GM18870 (cell line): ENCODE data around the gene BANP.
"Not testable (repeated sequence)": the region's sequence is repeated elsewhere in the genome, so short reads cannot be mapped to it uniquely, and the experiment has no call there.

Experiments used
- ATAC-seq: cut with Tn5 transposase; IDR thresholded peaks from one replicate; pipeline ENCODE4 v1.9.1; 2021; ENCODE audit warnings: moderate library complexity; ENCODE audit not compliant: unreplicated experiment

BANP gene

GRCh38 chr16:87926246-87927194 is 24.7 kb upstream of the BANP start:
- no peak for ATAC-seq

GRCh38 chr16:87927195-87927562 is 24.1 kb upstream of the BANP start:
- ATAC-seq: no peak

DNA sequence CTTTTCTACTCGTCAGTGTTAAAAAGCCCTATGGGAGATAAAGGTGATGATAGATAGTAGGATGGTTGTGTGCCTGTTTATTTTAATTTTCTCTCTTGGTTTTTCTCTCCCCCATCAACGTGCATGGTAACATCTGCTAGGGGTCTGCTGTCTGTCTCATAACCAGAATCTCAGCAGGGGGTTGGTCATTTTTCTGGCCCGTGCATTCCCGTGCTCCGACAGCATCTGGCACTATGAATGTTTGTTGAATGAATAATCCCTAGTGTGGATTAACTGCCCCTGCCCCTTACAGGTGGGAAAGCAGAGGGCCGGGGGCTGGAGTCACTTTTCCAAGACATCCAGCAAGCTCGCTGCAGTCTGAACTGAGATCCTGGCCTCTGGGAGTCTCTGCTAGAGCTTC is 21.2 kb upstream of the BANP start:
- no peak for ATAC-seq

- no peak for ATAC-seq
These were observed 20.8 kb upstream of the BANP start for GRCh38 chr16:87930456-87930855.

DNA sequence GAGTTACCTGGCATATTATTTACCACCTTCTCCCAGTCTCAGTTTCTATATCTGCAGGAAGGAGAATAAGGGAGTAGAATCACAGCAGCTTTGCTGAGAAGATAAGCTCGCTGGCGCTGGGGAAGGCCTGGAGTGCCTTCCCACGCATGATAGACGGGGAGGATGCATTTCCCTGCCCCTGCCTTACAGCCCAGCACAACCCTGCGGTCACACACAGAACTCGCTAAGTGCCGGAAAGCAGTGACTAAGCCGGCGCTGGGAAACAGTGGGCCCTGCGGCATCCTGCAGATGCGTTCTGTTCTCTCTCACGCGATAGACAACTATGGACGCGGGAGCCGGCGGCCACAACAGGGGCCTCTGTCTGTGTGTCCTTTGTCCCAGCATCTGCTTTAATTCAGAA is 19.7 kb upstream of the BANP start:
- no peak for ATAC-seq

DNA sequence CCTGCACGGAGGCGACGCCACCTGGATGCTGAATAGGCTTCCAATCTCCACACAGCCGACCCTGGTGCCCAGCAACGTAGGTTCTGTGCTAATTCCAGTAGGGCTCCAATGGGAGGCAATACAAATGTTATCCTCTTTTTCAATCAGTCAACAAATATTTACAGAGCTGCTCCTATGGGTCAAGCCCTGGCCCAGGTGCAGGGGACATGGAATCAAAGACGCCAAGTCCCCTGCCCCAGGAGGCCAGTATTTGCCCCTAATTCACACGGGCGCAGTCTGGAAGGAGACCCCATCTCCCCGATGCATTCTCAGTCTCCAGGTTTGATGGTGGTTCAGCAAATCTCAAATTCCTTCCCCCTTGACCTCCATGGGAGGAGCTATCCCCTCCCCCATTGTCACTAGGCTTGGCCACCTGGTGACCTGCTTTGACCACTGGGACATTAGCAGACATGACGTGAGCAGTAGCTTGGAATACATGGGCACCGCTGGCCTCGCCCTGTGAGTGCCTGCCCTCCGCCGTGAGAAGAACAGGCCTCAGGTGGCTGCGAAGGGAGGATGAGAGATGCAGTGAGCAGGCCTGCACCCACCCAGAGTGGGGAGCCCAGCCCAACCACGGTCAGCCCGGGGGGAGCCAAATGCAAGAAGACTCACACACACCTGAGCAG is 18.6 kb upstream of the BANP start:
- ATAC-seq: not testable (repeated sequence)

DNA sequence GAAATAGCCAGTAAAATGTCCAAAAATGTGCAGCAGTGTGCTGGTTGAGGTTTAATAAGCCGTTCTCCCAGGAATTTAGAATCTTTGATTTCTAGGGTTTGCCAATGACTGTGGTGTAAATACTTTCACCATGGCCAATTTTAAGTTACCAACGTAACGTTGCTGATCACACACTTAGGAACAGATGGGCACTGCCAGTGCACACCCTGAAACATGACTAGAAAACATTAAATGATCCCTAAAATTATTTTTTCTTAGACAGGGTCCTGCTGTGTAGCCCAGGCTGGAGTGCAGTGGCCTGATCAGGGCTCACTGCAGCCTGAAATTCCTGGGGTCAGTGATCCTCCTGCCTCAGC is 18.1 kb upstream of the BANP start:
- no peak for ATAC-seq

DNA sequence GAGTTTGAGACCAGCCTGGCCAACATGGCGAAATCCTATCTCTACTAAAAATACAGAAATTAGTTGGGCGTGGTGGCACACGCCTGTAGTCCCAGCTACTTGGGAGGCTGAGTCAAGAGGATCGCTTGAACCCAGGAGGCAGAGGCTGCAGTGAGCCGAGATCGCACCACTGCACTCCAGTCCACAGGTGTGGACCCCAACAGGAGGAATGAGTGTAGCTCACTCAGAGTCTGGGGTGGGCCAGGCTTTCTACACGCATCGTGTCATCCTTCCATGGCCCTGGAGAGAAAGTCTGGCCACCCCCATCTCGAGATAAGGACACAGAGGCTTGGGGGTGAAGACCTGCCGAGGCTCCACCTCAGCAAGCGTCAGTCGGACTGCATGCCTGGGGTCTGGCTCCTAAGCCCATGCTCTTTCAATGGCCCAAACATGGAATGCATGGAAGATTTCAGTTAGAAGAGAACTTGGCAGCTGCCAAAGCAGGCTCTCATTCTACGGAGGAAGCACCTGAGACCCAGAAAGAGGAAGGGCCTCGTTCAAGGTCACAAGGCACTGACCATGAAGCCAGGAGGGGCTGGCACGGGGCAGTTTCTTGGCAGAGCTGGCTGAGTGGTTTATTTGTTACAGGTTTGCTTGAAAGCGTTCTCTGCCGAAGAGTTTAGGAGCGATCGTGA is 16.3 kb upstream of the BANP start:
- not testable (repeated sequence) for ATAC-seq

- ATAC-seq: not testable (repeated sequence)
These were observed 15.2 kb upstream of the BANP start for GRCh38 chr16:87936016-87936374.

GRCh38 chr16:87936375-87937230 is 14.6 kb upstream of the BANP start, which contains the start of gene CA5A:
CA5A (minus strand) TSS chr16:87936529; CDS start chr16:87936450, 79 bp downstream.
- no peak for ATAC-seq

DNA sequence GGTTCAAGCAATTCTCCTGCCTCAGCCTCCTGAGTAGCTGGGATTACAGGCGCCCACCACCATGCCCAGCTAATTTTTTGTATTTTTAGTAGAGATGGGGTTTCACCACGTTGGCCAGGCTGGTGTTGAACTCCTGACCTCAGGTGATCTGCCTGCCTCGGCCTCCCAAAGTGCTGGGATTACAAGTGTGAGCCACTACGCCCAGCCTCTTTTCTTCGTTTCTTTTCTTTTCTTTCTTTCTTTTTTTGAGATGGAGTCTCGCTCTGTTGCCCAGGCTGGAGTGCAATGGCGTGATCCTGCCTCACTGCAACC is 14.0 kb upstream of the BANP start:
- ATAC-seq: not testable (repeated sequence)

DNA sequence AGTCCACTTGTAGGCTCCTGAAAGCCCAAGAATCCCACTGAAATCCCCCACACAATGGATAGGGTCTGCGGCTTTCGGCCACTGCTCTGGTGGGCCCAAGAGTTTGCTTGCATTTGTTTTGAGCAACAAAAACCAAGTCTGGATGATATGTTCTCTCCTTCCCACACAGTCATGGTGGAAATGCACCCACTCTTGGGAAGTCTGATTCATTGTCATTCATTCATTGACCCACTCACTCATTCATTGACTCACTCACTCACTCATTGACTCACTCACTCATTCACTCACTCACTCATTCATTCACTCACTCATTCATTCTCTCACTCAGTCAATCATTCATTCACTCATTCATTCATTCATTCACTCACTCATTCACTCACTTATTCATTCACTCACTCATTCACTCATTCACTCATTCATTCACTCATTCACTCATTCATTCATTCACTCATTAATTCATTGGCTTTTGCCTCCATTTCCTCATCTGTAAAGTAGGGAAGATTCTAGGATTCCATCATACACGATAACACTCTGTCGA is 12.8 kb upstream of the BANP start:
- ATAC-seq: no peak

GRCh38 chr16:87939562-87940423 is 11.4 kb upstream of the BANP start:
- ATAC-seq: no peak

DNA sequence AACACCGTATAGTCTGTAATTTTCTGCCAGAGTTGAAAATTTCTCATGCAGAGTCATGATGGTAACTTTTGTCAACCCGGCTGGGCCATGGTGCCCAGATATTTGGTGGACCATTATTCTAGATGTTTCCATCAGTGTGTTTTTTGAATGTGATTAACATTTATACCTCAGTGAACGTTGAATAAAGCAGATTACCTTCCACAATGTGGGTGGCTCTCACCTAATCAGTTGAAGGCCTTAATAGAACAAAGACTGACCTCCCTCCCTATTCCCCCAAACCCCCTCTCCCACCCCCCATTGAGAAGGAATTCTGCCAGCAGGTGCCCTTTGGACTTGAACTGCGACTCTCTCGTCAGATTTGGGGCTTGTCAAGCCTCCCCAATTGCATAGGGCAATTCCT is 8.6 kb upstream of the BANP start:
- ATAC-seq: no peak

GRCh38 chr16:87945351-87946042 is 5.7 kb upstream of the BANP start:
- ATAC-seq: no peak

DNA sequence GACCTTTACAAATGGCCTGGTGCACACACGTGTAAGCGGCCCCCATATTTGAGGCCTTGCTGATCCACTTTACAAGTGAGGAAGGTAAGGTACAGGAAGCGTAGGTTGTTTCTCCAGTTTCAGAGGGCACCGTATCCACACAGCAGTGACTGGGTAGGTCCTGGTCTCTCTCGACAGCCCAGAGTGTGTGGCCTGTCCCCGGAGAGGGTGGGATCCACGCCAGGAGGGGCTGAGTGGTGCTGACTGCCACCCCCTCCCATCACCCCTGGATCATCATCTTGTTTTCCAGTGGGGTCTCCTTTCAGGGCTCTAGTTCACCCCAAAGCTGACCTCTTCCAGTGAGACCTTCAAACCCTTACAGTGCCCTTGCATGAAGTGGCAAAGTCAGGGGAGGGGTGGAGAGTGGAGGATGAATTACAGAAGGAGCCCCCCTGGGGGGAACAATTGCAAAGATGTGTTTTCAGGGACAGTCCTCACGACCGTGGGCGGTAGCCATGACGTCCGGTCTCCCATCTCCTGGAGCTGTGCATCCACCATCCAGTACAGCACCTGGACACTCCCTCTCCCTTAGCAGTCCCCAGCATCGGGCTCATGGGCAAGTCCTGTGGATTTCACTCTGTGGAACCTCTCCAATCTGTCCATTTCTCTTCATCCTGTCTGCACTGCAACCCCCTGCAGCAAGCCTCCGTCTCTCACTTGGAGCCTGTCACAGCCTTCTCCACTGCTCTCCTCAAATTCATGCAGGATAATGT is 4.5 kb upstream of the BANP start:
- no peak for ATAC-seq

DNA sequence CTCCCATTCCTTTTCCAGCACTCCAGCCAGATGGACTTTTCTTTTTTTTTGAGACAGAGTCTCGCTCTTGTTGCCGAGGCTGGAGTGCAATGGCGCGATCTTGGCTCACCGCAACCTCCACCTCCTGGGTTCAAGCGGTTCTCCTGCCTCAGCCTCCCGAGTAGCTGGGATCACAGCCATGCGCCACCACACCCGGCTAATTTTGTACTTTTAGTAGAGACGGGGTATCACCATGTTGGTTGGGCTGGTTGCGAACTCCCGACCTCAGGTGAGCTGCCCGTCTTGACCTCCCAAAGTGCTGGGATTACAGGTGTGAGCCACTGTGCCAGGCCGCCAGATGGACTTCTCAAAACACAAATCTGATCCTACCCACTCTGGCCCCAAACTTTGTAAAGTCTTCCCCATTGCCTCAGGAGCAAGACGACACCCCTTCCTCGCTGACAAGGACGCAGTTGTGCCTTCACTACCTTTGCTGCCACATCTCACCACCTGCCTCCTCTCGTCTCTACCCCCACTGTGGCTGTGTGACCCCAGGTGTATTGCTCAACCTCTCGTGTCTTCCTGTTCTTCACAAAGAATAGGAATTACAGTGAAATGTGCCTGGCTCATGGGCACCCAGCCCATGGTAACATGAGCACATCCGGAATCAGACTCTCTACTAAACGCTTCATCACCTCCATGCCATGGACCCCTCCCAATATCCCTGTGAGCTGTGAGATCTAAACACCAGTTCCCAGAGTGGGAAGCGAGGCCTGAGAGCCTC is 3.7 kb upstream of the BANP start:
- ATAC-seq: no peak

GRCh38 chr16:87948119-87948545 is 3.1 kb upstream of the BANP start:
- ATAC-seq: no peak
